HG03196 (cell line): Measurements from ENCODE around the gene TPTE2.
"Not testable (repeated sequence)": the region's sequence is repeated elsewhere in the genome, so short reads cannot be mapped to it uniquely, and the experiment has no call there.

Source experiments
- ATAC-seq: cut with Tn5 transposase; IDR thresholded peaks from one replicate; pipeline ENCODE4 v1.9.1; 2021; ENCODE audit not compliant: unreplicated experiment

The TPTE2 gene

DNA sequence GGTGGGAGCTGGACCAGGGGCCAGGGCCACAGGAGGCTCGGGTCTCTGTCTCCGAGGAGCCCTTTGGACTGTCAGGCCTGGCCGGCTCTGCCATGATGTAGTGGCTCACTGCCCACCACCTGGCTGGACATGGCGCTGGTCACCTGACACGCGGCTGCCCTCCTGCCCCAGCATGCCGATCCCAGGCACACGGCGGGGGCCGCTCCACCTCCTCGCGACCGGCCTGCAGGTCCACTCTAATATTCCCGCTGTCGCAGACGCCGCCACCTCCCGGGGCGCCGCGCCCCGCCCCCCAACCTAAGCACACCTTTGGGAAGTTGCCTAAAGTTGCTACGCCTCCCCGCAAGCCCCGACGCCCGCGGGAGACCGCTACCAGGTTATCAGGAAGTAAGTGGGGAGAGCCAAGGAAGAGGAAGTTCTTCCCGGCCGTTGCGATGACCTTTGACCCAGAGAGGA, at the start of gene TPTE2:
Gene TPTE2, minus strand, starts transcription at position 406 of the 456 bp plus-strand sequence. CDS start 58,298 bp downstream, outside the sequence.
- not testable (repeated sequence) for ATAC-seq

DNA sequence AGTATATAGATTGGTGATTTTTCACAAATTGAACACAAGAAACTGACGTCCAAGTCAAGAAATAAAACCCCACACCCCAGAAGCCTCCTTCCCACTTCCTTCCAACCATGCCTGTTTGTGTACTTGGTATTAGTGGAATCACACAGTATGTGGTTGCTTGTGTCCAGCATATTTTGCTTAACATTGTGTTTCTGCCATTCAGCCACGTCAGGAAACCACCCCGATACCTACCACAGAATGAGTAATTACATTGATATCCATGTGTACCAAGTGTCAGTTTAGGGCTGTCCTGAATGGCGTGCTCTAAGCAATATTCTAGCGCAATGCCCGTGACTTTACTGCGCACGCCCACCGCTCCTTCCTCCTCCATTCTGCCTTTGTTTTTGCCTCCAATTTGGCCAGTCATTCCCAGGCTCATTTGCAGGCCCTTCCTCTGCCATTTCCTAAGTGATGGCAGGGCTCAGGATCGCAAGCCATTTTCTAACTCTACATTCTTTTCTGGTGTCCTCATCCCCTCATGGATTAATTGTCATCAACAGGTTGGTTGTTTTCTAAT, 46.3 kb upstream of the TPTE2 start:
- no peak for ATAC-seq

DNA sequence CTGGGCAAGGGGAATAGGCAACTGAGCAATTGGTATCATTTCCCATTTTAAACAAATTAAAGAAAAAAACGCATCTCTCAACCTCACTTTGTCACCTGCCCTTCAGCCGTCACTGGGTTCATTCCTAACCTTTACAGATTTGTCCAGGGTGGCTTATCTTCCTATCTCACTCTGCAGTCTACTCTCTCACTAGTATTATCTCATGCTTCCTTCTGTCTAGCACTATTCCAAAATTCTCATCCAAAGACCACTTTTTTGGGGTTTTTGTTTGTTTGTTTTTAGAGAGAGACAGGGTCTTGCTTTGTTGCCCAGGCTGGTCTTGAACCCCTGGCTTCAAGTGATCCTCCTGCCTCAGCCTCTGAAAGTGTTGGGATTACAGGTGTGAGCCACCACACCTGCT, 45.4 kb upstream of the TPTE2 start:
- ATAC-seq: no peak

DNA sequence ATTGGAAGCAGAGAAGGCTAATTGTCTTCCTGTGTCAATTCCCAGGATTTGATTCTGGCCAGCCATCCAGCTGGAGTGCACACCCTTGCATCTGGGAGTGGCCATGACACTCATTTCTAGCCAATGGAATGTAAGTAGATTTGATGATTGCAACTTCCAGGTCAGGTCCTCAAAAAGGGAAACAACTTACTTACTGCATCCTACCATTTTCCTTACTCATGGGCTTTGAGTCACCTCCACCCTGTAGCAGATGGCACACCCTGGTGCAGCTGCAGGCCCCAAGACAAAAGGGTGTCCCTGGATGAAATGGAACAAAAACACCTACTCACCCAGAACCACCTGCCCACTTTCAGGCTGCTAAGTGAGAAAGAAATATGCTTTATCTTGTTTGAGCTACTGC, 44.8 kb upstream of the TPTE2 start:
- no peak for ATAC-seq

DNA sequence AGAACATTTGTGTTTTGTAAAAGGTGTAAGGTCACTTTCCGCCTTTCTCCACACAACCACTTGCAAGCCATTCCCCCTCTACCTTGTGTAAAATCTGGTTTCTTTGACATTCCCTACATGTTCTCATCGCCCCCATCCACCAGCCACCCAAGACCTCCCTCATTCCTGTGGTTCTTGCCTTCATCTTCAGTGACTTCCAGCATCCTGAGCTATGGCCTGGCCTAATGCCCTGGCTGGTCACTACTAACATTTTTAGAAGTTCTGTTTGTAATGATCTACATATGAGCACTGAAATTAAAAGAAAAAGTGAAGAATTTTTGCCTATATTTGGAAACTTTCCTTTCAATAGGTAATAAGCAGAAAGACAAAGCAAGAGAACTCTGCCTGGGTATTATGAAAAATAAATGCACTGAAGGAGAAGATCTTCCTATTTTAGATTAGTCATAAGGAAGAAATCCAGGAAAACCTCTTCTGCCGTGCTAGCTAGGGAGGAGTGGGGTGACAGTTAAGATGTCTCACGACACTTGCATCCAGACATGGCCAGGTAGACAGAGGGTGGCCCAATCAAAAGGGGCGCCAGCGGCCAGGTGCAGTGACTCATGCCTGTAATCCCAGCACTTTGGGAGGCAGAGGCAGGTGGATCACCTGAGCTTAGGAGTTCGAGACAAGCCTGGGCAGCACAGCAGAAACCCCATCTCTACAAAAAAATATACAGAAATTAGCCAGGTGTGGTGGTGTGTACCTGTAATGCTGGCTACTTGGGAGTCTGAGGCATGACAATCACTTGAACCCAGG, 44.0 kb upstream of the TPTE2 start:
- ATAC-seq: no peak

DNA sequence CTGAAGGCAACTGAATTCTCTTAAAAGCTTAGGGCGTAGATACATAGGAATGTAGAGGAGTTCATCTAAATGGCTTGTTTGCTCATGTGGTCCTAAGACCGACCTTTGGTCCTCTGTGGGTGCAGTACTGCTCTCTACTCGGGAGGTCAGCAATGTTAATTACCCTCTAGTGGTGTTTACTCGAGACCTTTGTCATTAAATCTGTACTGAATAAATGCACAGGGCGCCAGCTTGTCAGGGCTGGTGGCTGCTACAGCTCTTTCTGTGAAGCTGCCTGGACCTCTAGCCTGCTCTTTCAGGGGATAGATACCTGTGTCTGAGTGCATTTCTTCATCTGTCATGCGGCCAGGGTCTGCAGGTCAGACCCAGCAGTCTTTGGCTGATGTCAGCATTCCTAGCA, 43.0 kb upstream of the TPTE2 start:
- no peak for ATAC-seq

DNA sequence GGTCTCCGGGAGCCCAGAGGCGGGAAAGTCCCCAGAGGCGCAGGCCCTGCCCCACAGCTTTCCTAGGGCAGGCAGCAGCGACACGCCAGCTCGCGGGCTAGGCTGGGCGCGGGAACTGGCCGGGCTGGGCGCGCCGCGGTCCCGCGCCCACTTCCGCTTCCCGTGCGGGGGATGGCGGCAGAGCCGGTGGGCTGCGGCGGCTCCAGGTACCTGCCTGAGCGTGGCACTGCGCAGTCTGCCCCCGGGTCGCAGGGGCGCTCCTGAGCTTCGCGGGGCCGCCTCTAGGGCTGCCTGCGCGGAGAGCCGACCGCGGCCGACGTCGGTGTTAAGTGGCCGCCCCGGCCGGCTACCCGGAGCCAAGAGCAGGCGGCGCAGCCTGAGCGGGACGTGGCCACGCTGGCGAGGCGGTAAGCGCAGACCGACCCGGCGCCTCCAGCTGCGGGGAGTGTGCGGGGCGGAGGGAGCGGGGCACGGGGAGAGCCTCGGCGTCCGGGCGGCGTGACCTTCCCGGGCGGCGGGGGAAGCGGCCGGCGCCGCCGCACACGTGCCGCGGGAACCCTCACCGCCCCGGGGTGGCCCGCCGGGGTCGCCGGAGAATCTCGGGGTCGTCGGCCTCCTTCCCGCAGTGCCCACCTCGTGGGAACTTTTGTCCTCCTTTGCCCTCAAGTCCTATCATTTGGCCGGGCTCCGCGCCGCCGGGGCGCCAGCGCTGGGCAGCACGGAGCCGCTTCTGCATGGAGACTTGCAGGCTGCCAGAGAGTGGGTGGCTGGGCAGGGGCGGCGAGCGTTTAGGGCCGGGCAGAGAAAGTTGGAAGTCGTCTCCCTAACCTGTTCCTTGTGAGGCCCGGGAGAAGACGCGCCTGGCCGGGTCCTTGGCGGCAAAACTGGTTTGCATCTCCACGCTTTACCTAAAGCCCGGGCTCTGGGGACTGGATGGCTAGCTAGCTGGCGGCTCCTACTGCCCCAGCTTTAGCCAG, 40.7 kb upstream of the TPTE2 start:
- ATAC-seq: peak; percentile 74

DNA sequence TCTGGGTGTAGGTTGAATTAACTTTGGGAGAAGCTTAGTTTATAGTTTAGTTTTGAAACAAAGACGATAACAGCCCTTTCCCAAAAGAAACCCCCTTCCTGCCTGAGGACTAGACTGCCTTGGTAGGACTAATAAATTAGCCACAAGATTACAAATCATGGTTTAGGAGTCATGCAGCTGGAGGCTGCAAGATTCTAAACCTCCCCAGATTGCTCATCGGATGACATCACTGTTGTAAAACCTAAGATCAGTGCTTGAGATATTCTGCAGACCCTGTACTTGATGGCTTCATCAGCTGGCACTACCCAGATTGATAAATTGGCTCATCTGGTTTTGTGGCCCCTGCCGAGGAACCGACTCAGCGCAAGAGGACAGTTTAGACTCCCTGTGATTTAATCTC, 36.2 kb upstream of the TPTE2 start:
- ATAC-seq: no peak

DNA sequence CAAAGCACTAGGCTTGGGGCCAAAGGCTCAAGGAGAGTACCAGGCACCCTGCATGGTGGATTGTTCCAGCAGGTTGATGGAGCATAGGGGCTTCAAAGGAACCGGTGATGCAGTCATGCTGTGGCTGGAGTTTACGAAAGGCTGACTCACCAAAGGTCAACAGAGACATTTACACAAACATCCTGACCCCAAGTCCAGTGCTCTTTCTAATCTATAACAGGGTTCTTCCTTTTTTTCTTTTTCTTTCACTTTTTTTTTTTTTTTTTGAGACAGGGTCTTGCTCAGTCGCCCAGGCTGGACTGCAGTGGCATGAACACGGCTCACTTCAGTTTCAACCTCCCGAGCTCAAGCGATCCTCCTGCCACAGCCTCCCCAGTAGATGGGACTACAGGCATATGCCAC, 35.6 kb upstream of the TPTE2 start:
- ATAC-seq: no peak

DNA sequence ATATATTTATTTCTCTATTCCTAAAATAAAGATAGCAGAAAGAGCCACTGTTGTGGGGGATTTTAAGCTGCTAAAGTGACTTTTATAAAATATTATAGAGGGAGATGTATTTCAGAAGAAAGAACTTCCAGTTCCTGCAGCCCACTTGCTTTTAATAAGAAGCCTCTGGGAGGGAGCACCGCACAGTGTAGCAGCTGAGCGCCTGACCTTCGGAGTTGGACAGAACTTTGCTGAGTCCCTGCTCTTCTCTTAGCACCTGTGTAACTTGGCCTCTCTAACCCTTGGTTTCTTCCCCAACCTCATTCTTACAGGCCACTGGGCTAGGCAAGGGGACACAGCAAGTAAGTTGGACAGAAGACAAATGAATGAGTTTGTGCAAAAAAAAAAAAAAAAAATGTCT, 34.8 kb upstream of the TPTE2 start:
- no peak for ATAC-seq

DNA sequence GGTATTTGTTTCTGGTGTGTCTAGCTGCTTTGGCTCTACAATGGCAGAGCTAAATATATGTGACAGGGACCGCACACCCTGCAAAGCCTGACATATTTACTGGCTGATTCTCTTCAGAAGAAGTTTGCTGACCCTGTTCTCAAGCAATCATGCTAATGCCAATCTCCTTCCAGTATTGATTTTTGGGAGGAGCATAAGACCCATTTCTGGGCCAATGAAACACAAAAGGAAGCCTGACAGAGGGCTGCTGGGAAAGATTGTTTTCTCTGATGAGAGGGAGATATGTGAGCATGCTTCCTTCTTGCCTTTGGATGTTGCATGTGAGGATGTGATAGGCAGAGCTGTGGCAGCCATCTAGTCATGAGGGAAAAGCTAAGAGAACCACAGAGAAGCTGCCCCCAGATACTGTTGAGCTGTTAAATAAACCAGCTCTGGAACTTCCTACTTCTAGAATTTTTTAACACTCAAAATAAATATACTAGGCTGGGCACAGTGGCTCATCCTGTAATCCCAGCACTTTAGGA, 31.4 kb upstream of the TPTE2 start:
- ATAC-seq: no peak

DNA sequence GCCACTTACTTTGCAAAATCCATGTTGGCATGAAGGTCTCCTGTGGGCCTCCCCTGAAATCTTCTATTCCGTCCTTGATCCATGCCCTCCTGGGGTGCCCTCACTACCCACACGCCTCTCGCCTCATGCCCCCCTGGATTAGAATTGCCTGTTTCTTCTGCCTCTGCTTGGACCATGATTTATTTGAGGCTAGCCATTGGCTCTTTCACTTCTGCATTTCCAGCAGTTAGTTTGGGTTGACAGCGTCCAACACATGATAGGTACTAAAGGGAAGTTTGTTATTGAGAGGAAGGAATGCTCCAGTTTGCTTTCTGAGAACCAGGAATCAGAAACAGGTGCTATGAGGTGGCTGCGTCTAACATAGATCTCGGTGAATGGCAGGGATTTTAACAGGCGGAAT, 30.5 kb upstream of the TPTE2 start:
- ATAC-seq: no peak

DNA sequence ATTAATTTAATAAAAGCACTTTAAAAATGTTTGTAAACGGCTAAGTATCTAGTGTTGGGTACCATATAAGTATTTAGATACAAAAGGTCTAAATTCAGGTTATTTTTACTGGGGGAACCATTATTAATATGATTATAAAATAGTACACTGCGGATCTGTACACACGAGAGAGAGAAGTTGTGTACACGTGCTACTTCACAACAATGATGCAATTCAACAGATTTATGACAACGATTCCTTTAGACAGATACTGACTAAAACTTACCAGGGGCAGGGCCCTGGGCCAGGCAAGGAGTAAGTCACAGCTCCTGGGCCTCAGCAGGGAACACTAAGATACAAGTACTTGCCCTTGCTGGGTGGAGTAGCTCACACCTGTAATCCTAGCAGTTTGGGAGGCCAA, 29.1 kb upstream of the TPTE2 start:
- ATAC-seq: no peak

DNA sequence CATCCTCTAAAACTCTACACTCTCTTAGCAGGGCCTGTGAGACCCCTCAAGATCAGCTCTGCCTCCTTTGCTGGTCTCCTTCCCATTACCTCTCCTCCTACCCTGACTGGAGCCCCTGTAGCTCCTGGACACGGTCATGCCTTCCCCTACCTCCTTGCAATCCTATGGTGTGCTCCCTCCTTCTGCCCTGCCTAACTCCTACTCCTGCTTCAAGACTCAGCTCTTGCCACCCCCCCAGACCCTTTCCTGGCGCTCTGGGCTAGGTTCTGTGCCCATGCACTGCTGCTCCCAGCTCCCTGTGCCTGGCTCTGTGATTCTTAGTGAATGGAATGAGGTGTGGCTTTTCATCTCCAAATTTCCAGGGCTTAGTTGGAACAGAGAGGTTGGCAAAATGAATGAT, 28.0 kb upstream of the TPTE2 start:
- ATAC-seq: no peak

DNA sequence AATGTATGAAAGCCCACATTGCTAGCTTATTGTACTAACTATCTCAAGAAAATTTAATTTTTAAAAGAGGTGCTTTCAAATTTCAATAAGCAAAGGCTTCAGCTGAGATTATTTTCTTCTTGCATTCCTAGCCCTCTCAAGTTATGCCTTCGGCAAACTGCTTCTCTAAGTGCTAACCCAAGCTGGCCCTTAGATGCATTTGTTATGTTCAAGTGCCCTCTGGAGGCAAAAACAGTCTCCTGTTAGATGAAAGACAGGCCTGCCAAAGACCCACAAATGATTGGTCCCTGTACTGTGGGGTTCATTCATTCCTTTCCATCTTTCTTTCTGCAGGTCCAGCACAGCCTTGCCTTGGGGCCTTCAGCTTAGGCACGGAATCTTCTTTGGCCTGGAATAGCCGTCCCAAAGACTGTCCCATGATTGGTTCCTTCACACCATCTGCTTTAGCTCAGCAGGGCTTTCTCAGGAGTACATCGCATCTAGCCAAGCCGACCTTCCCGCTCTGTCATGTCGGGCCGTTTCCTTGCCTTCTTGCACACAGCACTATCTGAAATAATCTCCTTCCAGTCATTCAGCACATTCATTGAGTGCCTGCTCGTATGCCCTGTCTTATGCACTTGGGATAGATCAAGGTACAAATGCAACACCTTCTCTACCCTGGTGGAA, 26.4 kb upstream of the TPTE2 start:
- ATAC-seq: peak; percentile 64

DNA sequence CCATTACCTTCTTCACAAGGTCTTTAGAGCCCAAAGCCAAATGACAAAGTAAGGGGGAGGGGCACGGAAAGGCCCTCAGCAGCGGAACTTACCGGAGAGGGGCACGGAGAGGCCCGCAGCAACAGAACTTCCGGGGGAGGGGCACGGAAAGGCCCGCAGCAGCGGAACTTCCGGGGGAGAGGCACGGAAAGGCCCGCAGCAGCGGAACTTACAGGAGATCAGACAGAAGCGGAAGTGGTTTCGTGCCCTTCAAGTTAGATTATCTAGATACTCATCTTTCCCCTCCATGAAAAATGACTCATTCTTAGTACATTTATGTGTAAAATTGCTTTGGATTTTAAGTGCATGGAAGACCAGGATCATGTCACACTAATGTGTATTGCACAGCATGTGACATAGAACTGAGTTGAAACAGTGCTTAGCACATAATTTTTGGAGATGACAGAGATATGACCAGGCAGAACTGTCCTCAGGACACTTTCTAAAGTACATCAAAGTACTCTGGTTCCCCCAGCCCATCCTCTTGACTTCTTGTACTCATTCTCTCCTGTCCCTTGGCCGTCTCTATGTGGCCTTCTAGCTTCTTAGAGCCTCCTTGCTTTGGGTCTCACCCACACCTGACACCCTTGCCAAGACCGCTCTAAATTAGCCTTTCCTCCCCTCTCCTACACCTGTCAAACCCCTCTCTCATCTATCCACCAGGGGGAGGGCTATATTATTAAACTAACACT, 25.7 kb upstream of the TPTE2 start:
- ATAC-seq: peak; percentile 60

DNA sequence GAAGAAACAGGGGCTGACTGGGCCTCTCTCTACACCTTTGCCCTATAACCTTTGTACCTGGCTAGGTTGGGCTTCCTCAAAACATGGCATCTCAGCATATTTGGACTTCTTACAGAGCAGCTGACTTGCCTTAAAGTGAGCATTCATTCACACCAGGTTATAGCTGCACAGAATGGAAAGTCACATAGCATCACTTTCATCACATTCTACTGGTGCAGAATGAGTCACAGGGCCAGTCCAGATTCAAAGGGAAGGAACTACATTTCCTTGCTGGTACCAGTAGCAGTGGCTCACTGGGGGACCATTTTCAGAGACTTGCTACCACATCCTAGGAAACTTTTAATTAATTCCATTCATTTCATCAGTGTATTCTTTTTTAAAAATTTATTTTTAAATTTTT, 20.3 kb upstream of the TPTE2 start:
- ATAC-seq: no peak

DNA sequence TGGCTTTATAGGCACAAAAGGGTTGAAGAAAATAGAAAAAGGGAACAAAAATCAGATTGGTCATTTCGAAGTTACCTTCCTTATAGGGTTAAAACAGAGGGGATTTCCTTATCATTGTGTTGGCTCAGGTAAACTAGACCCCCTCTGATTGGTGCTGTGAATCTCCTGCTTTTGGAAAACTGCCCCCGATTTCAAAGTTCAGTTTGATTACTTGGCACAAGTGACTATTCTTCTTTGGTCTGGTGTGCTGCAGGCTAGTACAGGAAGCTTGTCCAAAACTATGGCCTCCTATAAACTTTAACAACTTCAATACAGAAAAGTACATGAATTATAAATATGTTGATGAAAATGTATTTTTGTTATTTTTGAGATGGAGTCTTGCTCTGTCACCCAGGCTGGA, 13.9 kb upstream of the TPTE2 start:
- ATAC-seq: no peak

DNA sequence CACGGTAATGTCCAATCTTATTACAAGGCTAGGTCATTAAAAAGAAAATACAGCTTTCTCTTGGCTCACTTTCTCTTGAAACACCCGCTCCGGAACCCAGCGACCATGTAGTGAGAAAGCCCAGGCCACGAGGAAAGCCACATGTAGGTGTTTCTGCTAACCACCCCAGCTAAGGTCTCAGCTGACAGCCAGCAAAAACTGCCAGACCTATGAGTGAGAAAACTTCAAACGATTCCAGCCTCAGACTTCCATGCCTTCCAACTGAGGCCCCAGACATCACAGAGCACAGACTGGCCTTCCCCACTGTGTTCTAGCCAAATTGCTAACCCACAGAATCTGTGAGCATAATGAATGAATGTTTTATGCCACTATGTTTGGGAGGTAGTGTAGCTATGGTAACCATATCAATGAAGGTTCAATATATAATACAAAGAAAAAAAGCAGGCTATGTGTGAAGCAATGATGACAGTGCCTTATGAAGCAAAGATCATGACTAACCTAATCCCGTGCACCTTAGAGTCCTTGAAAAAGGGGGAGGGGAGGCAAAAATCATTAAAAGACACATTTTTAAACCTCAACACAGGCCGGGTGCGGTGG, 11.9 kb upstream of the TPTE2 start:
- no peak for ATAC-seq

DNA sequence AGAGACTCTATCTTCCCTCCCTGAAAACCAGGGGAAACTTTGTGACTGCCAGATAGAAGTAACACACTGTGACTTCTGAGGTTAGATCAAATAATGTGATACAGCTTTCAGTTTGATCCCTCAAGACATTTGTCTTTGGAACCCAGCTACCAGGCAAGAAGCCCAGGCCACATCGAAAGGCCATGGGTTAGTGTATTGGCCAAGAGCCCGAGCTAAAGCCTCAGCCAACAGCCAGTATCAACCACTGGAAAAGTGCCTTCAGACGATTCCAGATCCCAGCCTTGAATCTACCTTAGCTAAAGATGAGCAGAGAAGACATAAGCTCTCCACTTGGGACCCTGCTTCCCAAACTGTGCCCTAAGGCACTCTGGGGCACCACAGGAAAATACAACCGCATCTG, 10.9 kb upstream of the TPTE2 start:
- ATAC-seq: no peak
